ENCODE data around the gene ADK. TPM values are rescaled to one million over a fixed set of nuclear protein-coding genes. Genes with fewer than 3 reads are reported as not detected.

Gene ADK
- total and polyA plus RNA-seq, 2 of the 13 experiments (the other 11 are each of a cell fraction or from before 2014, with no cell fraction given) = 48.6 to 79.1 TPM

GRCh38 chr10:74322565-74322964, 171.5 kb downstream of the ADK start:
- POLR2A ChIA-PET = no interaction called here
- FAIRE-seq = no peak

GRCh38 chr10:74328388-74328787, 177.4 kb downstream of the ADK start:
- H3K27me3 ChIP-seq (ENCODE audit: control insufficient read depth in 1 of 2, insufficient read depth in 2 of 2, low read length in 2 of 2) = no peaks in the 10 kb centered on the region
- WGBS (ENCODE audit: low lambda C conversion rate) = 95% methylated on average over 2 of the region's 2 CpGs
- ChIA-PET POLR2A (no interaction called here), CTCF (ENCODE audit: low intra/inter-chr PET ratio, low total read pairs) (no interaction called here)
- H3K9me3 ChIP-seq (ENCODE audit: low read length) = no peaks in the 10 kb centered on the region
- H2AFZ ChIP-seq (ENCODE audit: low read length) = no peak overlapping the region
- DNase-seq (ENCODE audit: low spot score) (no peak), ATAC-seq (no peak), FAIRE-seq (no peak)
- no peak overlapping the region for H3K9ac ChIP-seq (ENCODE audit: insufficient read depth, low read depth, low read length)
- H4K20me1 ChIP-seq (ENCODE audit: insufficient read depth, low read length) = no peaks in the 10 kb centered on the region
- H3K4me1 ChIP-seq (ENCODE audit: insufficient read depth, low read length) = no peaks in the 10 kb centered on the region
- BruUV-seq (replicated peaks) = no TSS peak
- intact Hi-C loops (cut with micrococcal nuclease; ENCODE audit: unreplicated experiment) (no loop called here), in situ Hi-C loops (cut with HindIII; ENCODE audit: extremely low pct_ligation_motif_present, low pct_unique_long_range_greater_than_20kb) (no loop called here)
- no peak overlapping the region for H3K4me3 ChIP-seq (replicated peaks in 1 of 3; ENCODE audit: insufficient read depth in 1 of 3, low read depth in 2 of 3, low read length in 3 of 3)
- peaks cover 2 to 7% of the 10 kb centered on the region in 2 experiments; a peak in 2 of 5 replicates for H3K36me3 ChIP-seq (replicated peaks in 1 of 2; ENCODE audit: control insufficient read depth in 1 of 2, insufficient read depth in 2 of 2, low read length in 2 of 2)
- TF ChIP-seq TBX2 (CRISPR knock-in tag; IDR thresholded peaks at IDR 0.05; ENCODE audit: borderline replicate concordance) (no peak), ZNF644 (CRISPR knock-in tag; IDR thresholded peaks at IDR 0.05; ENCODE audit: low read depth) (no peak), ZNF746 (CRISPR knock-in tag; IDR thresholded peaks at IDR 0.05) (no peak), ARID3A (IDR thresholded peaks at IDR 0.05; ENCODE audit: low read depth, low read length) (no peak), ETV6 (CRISPR knock-in tag; conservative IDR thresholded peaks at IDR 0.05) (no peak), ZNF550 (CRISPR knock-in tag; IDR thresholded peaks at IDR 0.05; ENCODE audit: borderline replicate concordance) (no peak), ZNF138 (CRISPR knock-in tag; IDR thresholded peaks at IDR 0.05; ENCODE audit: low read depth) (no peak), HOXA3 (CRISPR knock-in tag; IDR thresholded peaks at IDR 0.05) (no peak), E2F1 (CRISPR knock-in tag; IDR thresholded peaks at IDR 0.05) (no peak)
- no peak overlapping the region for H3K27ac ChIP-seq (ENCODE audit: extremely low read length, insufficient read depth, low read length)
- H3K4me2 ChIP-seq (ENCODE audit: low read depth, low read length) = no peak overlapping the region
- peaks cover 8% of the 10 kb centered on the region for H3K79me2 ChIP-seq (ENCODE audit: insufficient read depth, low read length)

More at GRCh38 chr10:74322565-74322964, 171.5 kb downstream of the ADK start:
- no peak overlapping the region for H2AFZ ChIP-seq (ENCODE audit: low read length)
- peaks cover 0 to 6% of the 10 kb centered on the region in 2 experiments; a peak in 2 of 5 replicates for H3K36me3 ChIP-seq (replicated peaks in 1 of 2; ENCODE audit: control insufficient read depth in 1 of 2, insufficient read depth in 2 of 2, low read length in 2 of 2)
- CTCF ChIA-PET (ENCODE audit: low intra/inter-chr PET ratio, low total read pairs) = no interaction called here
- no peak overlapping the region for H3K4me3 ChIP-seq (replicated peaks in 1 of 3; ENCODE audit: insufficient read depth in 1 of 3, low read depth in 2 of 3, low read length in 3 of 3)
- no peak overlapping the region for H3K4me2 ChIP-seq (ENCODE audit: low read depth, low read length)
- in situ Hi-C loops (cut with HindIII; ENCODE audit: extremely low pct_ligation_motif_present, low pct_unique_long_range_greater_than_20kb) = no loop called here
- ATAC-seq = no peak
- no peaks in the 10 kb centered on the region for H3K27me3 ChIP-seq (ENCODE audit: control insufficient read depth in 1 of 2, insufficient read depth in 2 of 2, low read length in 2 of 2)
- intact Hi-C loops (cut with micrococcal nuclease; ENCODE audit: unreplicated experiment) = no loop called here
- no peak for DNase-seq (ENCODE audit: low spot score)
- H3K79me2 ChIP-seq (ENCODE audit: insufficient read depth, low read length) = peaks cover 6% of the 10 kb centered on the region
- no peaks in the 10 kb centered on the region for H4K20me1 ChIP-seq (ENCODE audit: insufficient read depth, low read length)
- BruUV-seq (replicated peaks) = no TSS peak
- no peak overlapping the region for H3K9ac ChIP-seq (ENCODE audit: insufficient read depth, low read depth, low read length)
- no peaks in the 10 kb centered on the region for H3K9me3 ChIP-seq (ENCODE audit: low read length)
- no peaks in the 10 kb centered on the region for H3K4me1 ChIP-seq (ENCODE audit: insufficient read depth, low read length)
- no peak overlapping the region for H3K27ac ChIP-seq (ENCODE audit: extremely low read length, insufficient read depth, low read length)
- TF ChIP-seq ZNF570 (CRISPR knock-in tag; IDR thresholded peaks at IDR 0.05; ENCODE audit: borderline replicate concordance) = no peak
- TF ChIP-seq HNRNPK (IDR thresholded peaks at IDR 0.05; ENCODE audit: low read depth, low read length, poor library complexity, severe bottlenecking) = peak; percentile 38
